Stomach (tissue), 4 donors: Measurements from ENCODE around the gene DCHS2.

Experiments used
- CTCF ChIP-seq, 7 experiments: fragments of 450-650 bp in 4 of 7; fragments of 200-600 bp in 3 of 7; sonication (generic) in 3 of 7; IDR thresholded peaks; one replicate each; pipeline ENCODE4 v1.5.1; 2016 to 2019; ENCODE audit warnings: antibody characterized with exemption in 7 of 7, control low read depth in 2 of 7, mild to moderate bottlenecking in 1 of 7
- EP300 ChIP-seq: sonication (generic); formaldehyde crosslinking; IDR thresholded peaks from one replicate; pipeline ENCODE4 v1.6.1; 2017; ENCODE audit warnings: antibody characterized with exemption
- POLR2A ChIP-seq, 4 donors: fragments of 450-650 bp; IDR thresholded peaks; one replicate each; pipeline ENCODE4 v1.6.1; 2016; ENCODE audit warnings: antibody characterized with exemption in 4 of 4, control low read depth in 2 of 4, mild to moderate bottlenecking in 1 of 4, moderate library complexity in 1 of 4
- POLR2AphosphoS5 ChIP-seq, 3 donors: sonication (generic); formaldehyde crosslinking; IDR thresholded peaks; one replicate each; pipeline ENCODE4 v1.6.1; 2016; ENCODE audit warnings: antibody characterized with exemption in 3 of 3

GRCh38 chr4:154218051-154218450 lies 273.5 kb downstream of the DCHS2 start:
- TF ChIP-seq CTCF (IDR thresholded peaks at IDR 0.05), result no peak
- no peak for TF ChIP-seq POLR2AphosphoS5 (IDR thresholded peaks at IDR 0.05)
- no peak for TF ChIP-seq POLR2A (IDR thresholded peaks at IDR 0.05)
- TF ChIP-seq EP300, result no peak
